ENCODE results near the gene FPR2.
A peak's percentile ranks its signal among the peaks of the same experiment; 100 is the strongest.

FPR2 gene

GRCh38 chr19:51724543-51724942 is 36.4 kb upstream of the FPR2 start:
- H3K4me3 ChIP-seq = no peak overlapping the region
- no peaks in the 10 kb centered on the region for H3K36me3 ChIP-seq
- TF ChIP-seq CTCF (IDR thresholded peaks at IDR 0.05) = no peak
- DNase-seq = peak in 1 of 2 donors; percentile 38
- H3K27ac ChIP-seq = no peak overlapping the region
- peaks cover 0 to 4% (median 3%) of the 10 kb centered on the region in 4 donors for H3K4me1 ChIP-seq
- H3K27me3 ChIP-seq = peaks cover 0 to 92% of the 10 kb centered on the region in 2 donors
- H3K9me3 ChIP-seq = no peaks in the 10 kb centered on the region
- intact Hi-C loops (cut with DNase I; ENCODE audit: low total_unique reads) = no loop called here

GRCh38 chr19:51726049-51726448 is 34.9 kb upstream of the FPR2 start:
- Histone ChIP-seq H3K27me3 (peaks cover 0 to 84% of the 10 kb centered on the region in 2 donors), H3K9me3 (peaks cover 0 to 3% (median 0%) of the 10 kb centered on the region in 3 donors), H3K27ac (no peak overlapping the region), H3K4me1 (no peaks in the 10 kb centered on the region), H3K36me3 (no peaks in the 10 kb centered on the region), H3K4me3 (no peak overlapping the region)
- intact Hi-C loops (cut with DNase I; ENCODE audit: low total_unique reads) = no loop called here
- no peak for DNase-seq
- TF ChIP-seq CTCF (IDR thresholded peaks at IDR 0.05) = no peak

- TF ChIP-seq CTCF (IDR thresholded peaks at IDR 0.05) = no peak
- H3K4me3 ChIP-seq = no peak overlapping the region
- H3K4me1 ChIP-seq = no peaks in the 10 kb centered on the region
- H3K36me3 ChIP-seq = no peaks in the 10 kb centered on the region
- H3K9me3 ChIP-seq = peaks cover 0 to 3% (median 0%) of the 10 kb centered on the region in 3 donors
- H3K27ac ChIP-seq = no peak overlapping the region
- intact Hi-C loops (cut with DNase I; ENCODE audit: low total_unique reads) = no loop called here
- H3K27me3 ChIP-seq = peaks cover 0 to 74% of the 10 kb centered on the region in 2 donors
- no peak for DNase-seq
Observed at GRCh38 chr19:51727349-51727880, 33.6 kb upstream of the FPR2 start.

GRCh38 chr19:51729781-51730180 is 31.2 kb upstream of the FPR2 start:
- intact Hi-C loops (cut with DNase I; ENCODE audit: low total_unique reads) = no loop called here
- Histone ChIP-seq H3K4me1 (no peaks in the 10 kb centered on the region), H3K27me3 (peaks cover 0 to 52% of the 10 kb centered on the region in 2 donors), H3K9me3 (peaks cover 0 to 3% (median 0%) of the 10 kb centered on the region in 3 donors), H3K27ac (no peak overlapping the region), H3K4me3 (no peak overlapping the region), H3K36me3 (no peaks in the 10 kb centered on the region)
- no peak for TF ChIP-seq CTCF (IDR thresholded peaks at IDR 0.05)
- no peak for DNase-seq

GRCh38 chr19:51733742-51734522 is 27.0 kb upstream of the FPR2 start:
- no peak overlapping the region for H3K27ac ChIP-seq
- no peaks in the 10 kb centered on the region for H3K36me3 ChIP-seq
- H3K9me3 ChIP-seq = peaks cover 0 to 3% (median 0%) of the 10 kb centered on the region in 3 donors
- H3K4me3 ChIP-seq = no peak overlapping the region
- peaks cover 0 to 30% of the 10 kb centered on the region in 2 donors for H3K27me3 ChIP-seq
- TF ChIP-seq CTCF (IDR thresholded peaks at IDR 0.05) = no peak
- intact Hi-C loops (cut with DNase I; ENCODE audit: low total_unique reads) = no loop called here
- no peaks in the 10 kb centered on the region for H3K4me1 ChIP-seq
- no peak for DNase-seq

All from tibial artery (tissue), 4 donors.